NCI-H82 (cell line): Measurements from ENCODE around the gene IL10RB.
"Not testable (repeated sequence)": the region's sequence is repeated elsewhere in the genome, so short reads cannot be mapped to it uniquely, and the experiment has no call there.

Experiments used
- DNase-seq: peaks from one replicate; lab custom pipeline; 2025; lab: John Stamatoyannopoulos, UW

Gene IL10RB

DNA sequence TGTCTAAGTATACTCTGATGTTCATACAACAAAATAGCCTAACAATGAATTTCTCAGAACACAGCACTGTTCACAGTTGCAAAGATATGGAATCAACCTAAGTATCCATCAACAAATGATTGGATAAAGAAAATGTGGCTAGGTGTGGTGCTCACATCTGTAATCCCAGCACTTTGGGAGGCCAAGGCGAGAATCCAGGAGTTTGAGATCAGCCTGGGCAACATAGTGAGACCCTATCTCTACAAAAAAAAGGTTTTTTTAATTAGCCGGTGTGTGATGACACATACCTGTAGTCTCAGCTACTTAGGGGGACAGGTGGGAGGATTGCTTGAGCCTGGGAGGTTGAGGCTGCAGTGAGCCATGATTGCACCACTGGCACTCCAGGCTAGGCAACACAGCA is 25.8 kb upstream of the IL10RB start:
- DNase-seq = no peak

DNA sequence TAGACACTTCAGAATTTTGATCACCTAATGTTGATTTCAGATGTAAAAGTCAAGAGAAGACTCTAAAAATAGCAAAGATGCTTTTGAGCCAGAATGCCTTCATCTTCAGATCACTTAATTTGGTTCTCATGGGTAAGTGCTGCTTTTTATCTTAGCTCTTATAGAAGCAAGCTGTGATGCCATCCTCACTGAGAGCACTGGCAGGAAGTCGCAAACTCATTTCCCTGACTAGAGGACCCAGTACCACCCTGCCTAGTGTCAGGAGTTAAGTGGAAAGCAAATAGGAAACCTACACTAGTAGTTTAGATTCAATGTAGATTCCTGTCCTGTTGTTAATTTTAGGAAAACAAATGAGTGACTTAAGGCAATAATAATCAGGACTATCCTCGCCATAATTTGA is 24.3 kb upstream of the IL10RB start:
- no peak for DNase-seq

DNA sequence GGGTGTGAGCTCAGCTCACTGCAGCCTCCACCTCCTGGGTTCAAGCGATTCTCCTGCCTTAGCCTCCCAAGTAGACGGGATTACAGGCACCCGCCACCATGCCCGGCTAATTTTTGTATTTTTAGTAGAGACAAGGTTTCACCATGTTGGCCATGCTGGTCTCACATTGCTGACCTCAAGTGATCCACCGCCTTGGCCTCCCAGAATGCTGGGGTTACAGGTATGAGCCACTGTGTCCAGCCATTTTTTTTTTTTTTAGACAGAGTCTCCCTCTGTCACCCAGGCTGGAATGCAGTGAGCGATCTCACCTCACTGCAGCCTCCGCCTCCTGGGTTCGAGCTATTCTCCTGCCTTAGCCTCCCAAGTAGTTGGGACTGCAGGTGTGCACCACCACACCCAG is 23.3 kb upstream of the IL10RB start:
- DNase-seq = not testable (repeated sequence)

DNA sequence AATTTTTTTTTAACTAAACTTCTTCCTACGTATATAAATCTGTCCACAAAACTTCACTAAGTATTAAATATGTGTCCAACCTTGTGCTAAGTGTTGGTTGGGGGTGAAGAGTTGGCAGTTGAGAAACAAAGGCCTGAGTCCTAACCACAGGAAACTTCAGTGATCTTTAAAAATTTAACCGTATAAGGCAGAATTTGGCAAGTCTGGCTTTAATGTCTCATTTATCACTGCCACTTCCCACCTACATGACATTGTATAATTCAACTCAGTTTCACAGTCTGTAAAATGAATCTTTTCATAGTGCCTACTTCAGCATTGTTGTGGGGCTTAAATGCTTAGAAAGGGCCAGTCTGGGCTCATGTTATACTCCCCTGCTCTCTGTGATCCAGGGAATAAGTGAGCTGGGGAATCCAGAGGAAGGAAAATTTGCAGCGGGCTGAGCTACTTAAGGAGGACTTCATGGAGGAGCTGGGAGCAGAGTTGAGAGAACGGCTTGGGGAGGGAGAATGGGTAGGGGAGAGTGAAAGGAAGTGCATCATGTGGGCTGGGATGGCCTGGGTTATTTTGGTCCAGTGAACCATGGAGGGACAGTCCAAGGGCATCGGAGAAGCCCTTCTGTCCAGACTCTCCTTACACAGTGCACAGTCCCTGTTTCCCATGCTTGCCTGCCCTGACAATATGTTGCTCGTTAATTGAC is 21.9 kb upstream of the IL10RB start:
- DNase-seq = no peak

DNA sequence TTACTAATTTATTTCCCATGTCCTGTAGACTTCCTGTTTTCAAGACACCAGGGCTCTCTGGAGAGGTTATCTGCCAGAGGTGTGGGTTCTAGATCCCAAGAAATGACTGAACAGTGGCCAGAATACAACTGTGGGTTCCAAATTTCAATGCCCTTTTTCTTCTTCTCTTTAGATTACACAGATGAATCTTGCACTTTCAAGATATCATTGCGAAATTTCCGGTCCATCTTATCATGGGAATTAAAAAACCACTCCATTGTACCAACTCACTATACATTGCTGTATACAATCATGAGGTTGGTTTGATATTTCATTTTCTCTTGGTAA is 21.4 kb upstream of the IL10RB start:
- DNase-seq = no peak

DNA sequence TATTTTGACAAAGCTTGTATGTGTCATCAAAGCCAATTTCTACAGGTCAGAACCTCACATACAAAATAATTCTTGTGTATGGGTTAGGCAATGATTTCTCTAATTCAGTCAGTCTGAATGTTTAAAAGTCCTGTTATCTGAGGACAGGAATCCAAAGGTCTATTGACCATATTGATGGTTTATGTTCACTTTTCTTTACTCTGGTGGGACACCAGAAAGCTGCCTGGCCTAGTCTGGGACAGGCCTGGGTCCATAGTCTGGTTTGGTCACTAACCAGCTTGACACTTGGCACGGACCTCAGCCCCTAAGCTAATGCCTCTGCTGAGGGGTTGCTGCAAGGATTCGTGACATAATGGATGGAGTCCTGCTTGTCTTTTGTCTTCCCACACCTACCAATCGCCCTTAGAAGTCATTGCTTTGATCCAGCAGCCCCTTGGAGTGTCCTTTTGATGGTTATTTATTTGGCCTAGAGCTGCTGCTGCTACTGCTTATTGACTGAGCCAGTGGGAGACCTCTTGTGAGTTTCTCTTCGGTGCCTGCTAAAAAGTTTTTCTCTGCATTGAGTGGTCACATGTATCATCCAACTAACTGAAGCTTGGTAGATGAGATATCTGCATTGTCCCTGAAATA is 20.8 kb upstream of the IL10RB start:
- DNase-seq = no peak

DNA sequence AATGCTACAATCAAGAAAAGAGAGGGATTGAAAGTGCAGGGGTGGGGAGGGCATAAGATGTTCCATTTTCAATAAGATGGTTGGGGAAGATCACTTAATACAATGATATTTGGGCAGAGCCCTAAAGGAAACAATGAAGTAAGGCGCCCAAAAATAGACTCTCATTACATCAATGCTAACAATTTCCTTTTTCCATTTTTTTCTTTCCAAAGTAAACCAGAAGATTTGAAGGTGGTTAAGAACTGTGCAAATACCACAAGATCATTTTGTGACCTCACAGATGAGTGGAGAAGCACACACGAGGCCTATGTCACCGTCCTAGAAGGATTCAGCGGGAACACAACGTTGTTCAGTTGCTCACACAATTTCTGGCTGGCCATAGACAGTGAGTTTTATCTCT is 19.7 kb upstream of the IL10RB start:
- DNase-seq = no peak

DNA sequence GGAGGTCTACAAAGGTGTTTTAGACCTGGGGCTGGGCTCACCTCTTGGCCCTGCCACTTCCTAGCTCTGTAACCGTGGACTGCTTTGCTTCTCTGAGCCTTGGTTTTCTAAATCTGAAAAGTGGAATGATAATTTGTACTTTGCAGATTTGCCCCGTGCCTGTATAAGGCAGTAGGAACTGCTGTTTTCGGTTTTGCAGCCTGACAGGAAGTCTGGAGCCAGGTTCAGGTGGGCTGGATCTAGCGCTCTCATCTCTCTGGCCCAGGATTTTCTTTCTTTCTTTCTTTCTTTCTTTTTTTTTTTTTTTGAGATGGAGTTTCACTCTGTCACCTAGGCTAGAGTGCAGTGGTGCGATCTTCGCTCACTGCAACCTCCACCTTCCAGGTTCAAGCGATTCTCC is 19.2 kb upstream of the IL10RB start:
- no peak for DNase-seq

DNA sequence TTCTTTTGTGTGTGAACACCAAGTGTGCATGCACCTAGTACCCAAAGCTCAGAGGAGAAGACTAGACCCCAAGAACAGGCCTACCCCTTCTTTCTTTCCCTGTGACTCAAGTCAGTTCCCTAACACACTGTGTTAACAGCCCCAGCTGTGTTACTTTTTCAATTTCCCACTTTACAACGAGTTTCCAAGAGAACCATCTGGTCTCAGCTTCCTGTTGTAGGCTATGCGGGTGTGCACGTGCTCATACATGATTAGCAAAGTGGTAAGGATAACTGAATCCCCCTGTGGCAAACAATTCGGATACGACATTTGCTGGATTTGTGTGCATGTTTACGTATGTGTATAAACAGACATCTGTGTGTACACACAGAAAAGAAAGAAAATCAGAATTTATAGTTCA is 18.6 kb upstream of the IL10RB start:
- no peak for DNase-seq

DNA sequence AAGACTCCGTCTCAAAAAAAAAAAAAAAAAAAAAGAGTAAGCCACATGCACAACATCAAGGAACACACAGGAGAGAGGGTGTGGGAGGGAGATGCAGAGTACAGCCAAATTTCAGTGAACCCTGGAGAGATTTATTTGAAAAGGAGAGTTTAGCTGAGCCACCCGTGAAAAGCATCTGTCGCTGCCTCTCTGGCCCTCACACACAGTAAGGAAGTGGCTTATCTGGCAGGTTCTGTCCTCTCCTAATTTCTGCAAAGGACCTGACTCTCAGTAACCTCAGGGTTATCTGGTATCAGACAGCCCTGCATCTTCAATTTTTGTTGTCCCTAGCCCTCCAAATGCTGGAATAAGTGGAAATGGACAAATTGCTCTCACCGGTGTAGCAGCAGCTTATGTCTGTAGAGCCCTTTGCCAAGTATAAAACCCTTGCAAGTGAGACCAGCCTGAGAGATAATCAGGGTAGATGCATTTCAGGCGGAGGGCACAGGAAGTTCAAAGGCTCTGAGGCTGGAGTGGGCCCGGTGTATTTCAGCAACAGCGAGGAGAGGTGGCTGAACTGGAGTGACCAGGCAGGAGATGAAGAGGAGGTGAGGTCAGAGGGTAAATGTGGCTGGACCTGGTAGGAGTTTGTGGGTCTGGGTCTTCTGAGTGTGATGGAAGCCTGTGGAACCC is 16.7 kb upstream of the IL10RB start:
- no peak for DNase-seq

DNA sequence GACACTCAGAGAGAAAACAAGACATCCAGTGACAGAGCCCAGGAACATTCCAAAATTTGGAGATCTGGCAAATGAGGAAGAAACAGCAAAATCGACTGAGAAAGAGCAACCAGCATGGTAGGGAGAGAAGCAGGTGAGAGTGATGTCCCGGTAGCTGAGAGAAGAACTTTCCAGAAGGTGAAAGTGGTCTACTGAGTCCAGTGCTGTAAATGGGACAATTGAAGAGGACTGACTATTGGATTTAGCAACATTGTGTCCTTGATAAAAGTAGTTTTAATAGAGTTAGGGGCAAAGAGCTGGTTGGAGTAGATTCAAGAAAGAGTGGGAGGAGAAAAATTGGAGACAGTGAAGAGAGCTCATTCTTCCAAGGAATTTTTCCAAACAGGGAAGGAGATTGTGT is 15.0 kb upstream of the IL10RB start:
- DNase-seq = no peak

DNA sequence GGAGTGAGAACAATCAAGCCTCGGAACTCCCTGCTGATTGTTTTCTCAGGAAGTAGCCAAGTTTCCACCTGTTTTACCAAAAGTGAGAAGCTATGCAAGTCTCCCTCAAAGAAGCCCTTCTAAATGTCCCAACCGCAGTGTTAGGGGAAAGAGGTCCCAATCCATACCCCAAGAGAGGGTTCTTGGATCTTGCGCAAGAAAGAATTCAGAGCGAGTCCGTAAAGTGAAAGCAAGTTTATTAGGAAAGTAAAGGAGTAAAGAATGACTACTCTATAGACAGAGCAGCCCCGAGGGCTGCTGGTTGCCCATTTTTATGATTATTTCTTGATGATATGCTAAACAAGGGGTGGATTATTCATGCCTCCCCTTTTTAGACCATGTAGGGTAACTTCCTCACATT is 12.8 kb upstream of the IL10RB start:
- DNase-seq = not testable (repeated sequence)

DNA sequence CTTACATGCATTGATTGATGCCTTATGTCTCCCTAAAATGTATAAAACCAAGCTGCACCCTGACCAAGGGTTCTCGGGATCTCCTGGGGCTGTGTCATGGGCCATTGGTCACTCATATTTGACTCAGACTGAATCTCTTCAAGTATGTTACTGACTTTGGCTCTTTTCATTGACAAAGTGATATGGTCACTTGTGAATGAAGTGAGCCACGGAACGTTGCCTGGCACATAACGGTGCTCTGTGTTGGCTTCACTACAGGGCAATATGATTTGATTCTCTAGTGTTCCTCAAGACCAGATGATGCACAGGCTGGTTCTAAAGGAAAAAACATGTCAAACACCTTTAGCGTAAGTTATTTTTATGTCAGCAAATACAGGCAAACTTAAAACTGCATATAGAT is 11.4 kb upstream of the IL10RB start:
- no peak for DNase-seq

DNA sequence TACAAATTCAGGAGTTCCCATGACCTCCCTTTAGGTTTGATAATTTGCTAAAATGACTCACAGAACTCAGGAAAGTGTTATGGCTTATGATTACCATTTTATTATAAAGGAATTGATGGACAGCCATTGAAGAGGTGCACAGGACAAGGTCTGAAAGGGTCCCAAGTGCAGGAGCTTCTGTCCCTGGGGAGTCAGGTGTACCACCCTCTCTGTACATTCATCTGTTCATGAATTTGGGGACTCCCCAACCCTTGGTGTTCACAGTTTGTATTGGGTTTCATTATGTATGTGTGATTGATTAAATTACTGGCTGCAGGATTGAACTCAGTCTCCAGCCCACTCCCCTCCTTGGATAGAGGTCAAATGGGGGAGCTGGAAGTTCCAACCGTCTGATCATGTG is 10.8 kb upstream of the IL10RB start:
- DNase-seq = no peak

DNA sequence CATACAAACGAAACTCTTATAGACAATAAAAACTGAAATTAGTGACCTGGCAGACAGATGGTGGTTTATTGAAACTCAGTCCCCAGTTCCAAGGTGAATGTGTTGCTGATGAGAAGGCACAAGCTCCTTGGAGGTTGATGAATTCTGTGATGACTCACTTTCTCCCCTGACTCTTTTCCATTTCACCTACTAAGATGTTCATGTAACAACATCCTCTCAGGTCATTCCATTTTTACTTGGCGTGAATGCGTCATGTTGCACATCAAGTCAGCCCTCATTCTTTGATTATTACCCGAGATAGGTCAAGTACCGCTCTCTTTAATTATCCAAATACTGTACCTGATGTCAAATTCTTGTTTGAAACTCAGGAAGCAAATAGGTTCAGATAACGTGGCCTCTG is 10.1 kb upstream of the IL10RB start:
- DNase-seq = no peak

DNA sequence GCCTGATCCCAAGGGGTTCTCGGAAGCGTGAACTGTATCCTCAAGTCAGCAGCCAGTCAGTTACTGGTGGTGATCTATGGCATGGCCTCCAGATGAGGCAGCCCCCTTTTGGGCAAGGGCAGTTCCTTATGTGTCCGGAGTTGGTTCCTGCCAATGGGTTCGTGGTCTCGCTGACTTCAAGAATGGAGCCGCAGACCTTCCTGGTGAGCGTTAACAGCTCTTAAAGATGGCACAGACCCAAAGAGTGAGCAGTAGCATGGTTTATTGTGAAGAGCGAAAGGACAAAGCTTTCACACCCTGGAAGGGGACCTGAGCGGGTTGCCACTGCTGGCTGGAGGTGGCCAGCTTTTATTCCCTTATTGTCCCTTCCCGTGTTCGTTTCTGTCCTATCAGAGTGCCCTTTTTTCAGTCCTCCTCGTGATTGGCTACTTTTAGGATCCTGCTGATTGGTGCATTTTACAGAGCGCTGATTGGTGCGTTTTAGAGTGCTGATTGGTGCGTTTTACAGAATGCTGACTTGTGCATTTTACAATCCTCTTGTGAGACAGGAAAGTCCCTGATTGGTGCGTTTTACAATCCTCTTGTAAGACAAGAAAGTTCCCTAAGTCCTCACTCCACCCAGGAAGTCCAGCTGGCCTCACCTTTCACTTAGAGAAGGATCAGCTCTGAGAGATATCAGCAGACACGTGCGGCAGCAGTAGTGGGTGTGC is 8.9 kb upstream of the IL10RB start:
- DNase-seq = no peak

DNA sequence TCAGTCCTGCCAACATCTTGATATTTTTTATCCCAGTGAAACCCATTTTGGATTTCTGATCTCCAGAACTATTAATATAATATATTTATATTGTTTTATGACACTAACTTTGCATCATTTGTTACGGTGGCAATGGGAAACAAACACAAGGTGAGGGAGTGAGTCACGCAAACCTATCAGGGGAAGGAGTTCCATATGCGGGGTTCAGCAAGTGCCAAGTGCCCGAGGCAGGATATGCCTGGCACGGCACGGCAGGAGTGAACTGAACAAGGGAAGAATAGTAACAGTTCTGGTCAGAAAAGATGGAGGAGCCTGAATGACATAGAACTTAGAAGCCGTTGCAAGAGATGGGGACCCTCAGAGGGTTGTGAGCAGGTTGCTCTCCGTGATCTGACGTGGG is 7.7 kb upstream of the IL10RB start:
- DNase-seq = no peak

DNA sequence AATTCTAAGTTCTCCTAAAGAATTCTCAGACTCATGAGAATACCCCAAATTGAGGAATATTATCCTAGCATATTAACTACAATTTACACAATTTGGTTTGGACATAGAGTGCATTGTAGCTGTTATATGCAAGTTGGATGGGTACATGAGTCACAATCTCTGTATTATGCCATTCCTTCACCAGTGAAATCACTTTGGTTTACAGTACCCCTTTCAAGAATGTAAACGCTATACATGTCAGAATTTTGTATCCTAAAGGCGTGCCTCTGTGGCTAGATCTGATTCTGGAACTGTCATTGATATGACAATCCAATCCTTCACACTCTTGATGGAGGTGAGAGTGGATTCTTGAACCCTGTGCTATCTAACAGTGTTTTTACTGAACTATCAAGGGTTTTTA is 6.7 kb upstream of the IL10RB start:
- no peak for DNase-seq

DNA sequence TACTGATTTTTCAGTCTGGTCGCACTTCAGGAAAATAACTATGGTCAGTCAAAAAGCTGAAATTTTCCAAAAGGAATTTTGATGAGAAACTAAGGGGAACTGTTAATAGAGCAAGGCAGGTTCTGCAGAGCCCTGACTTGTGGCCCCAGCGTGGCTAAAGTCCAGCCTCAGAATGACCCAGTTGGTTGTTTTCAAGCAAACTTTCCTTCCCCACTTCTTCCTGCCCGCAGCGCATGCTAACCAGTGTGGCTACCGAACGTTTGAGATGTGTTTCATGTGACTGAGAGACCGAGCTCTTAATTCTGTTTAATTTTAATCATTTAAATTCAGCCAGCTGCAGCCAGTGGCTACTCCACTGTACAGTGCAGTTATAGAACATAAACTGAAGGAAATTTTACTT is 6.2 kb upstream of the IL10RB start:
- no peak for DNase-seq

DNA sequence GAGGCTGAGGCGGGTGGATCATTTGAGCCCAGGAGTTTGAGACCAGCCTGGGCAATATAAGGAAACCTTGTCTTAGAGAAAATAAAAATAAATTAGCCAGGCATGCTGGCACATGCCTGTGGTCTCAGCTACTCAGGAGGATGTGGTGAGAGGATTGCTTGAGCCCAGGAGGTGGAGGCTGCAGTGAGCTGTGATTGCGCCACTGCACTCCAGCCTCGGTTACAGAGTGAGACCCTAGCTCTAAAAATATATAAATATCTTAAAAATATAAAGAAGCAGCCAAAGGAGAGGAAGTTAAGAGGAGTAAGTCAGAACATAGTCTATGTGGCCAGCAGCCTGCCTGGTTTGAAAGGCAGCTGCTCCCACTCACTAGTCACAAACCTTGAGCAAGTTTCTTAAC is 4.5 kb upstream of the IL10RB start:
- DNase-seq = no peak

DNA sequence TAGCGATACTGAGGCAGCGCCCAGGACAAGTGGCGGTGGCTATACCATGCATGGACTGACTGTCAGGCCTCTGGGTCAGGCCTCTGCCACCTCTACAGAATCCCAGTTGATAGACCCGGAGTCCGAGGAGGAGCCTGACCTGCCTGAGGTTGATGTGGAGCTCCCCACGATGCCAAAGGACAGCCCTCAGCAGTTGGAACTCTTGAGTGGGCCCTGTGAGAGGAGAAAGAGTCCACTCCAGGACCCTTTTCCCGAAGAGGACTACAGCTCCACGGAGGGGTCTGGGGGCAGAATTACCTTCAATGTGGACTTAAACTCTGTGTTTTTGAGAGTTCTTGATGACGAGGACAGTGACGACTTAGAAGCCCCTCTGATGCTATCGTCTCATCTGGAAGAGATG is 3.2 kb upstream of the IL10RB start:
- no peak for DNase-seq

DNA sequence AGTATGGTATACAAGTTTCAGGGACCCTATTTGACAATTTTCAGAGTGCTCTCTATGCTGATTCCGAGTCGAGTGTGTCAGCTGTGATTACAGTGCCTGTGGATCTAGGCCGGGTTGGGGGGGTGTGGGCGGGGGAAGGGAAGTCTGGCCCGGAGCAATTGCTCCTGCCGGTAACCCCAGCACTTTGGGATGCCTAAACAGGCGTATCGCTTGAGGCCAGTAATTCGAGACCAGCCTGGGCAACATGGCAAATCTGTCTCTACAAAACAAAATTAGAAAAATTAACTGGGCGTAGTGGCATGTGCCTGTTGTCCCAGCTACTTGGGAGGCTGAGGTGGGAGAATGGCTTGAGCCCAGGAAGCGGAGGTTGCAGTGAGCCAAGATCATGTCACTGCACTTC is 1.6 kb upstream of the IL10RB start:
- no peak for DNase-seq

DNA sequence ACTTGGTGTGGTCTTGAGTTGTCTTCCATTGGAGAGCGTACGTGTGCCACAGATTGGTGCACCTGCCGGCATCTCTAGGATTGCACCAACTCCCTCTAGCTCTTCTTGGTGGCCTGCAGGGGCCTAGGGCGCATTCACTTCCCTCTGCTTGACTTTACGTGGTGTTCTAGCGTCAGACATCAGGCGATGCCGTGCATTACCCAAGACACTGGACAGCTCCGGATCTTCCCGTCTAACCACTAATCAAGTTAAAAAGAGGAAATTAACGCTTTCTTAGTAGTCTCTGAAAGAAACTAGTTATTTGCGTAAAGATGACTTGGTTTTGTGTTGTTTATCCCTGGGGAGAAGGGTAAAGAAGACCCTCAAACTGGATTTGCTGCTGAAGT is 510 bp upstream of the IL10RB start:
- DNase-seq = peak; percentile 33
